MM.1S (cell line): ENCODE results near the gene CER1.
A peak's percentile ranks its signal among the peaks of the same experiment; 100 is the strongest.

Experiments
- DNase-seq: peaks from one replicate; pipeline ENCODE4 v3.0.0-alpha.2; 2015
- H2AFZ ChIP-seq: fragments of 300-600 bp; sonication (generic); 2 replicates; pipeline ENCODE4 v1.6.0; 2016; ENCODE audit warnings: antibody characterized with exemption, low read length
- H3F3A ChIP-seq: fragments of 300-600 bp; sonication (generic); 2 replicates; pipeline ENCODE4 v1.6.1; 2016; ENCODE audit warnings: mild to moderate bottlenecking, antibody characterized with exemption, low read length, moderate library complexity, mixed read lengths; ENCODE audit not compliant: insufficient read depth
- H3K27ac ChIP-seq: fragments of 300-600 bp; sonication (generic); 2 replicates; pipeline ENCODE4 v1.5.1; 2016; ENCODE audit warnings: mild to moderate bottlenecking, low read length
- H3K27me3 ChIP-seq: fragments of 300-600 bp; sonication (generic); replicated peaks from 2 replicates; pipeline ENCODE4 v1.6.0; 2016; ENCODE audit warnings: low read length; ENCODE audit not compliant: insufficient read depth
- H3K36me3 ChIP-seq: fragments of 300-600 bp; sonication (generic); replicated peaks from 2 replicates; pipeline ENCODE4 v1.6.1; 2016; ENCODE audit warnings: mild to moderate bottlenecking, low read length, mixed read lengths; ENCODE audit not compliant: insufficient read depth
- H3K4me1 ChIP-seq: fragments of 300-600 bp; sonication (generic); 2 replicates; pipeline ENCODE4 v1.6.1; 2016; ENCODE audit warnings: low read length, mixed read lengths
- H3K4me2 ChIP-seq: fragments of 300-600 bp; sonication (generic); 2 replicates; pipeline ENCODE4 v1.6.0; 2016; ENCODE audit warnings: low read depth, low read length
- H3K4me3 ChIP-seq: fragments of 300-600 bp; sonication (generic); 2 replicates; pipeline ENCODE4 v1.5.1; 2016; ENCODE audit warnings: low read length, mixed read lengths
- H3K79me2 ChIP-seq: fragments of 300-600 bp; sonication (generic); 2 replicates; pipeline ENCODE4 v1.6.1; 2016; ENCODE audit warnings: mixed run types, low read length, mixed read lengths
- H3K9ac ChIP-seq: fragments of 300-600 bp; sonication (generic); 2 replicates; pipeline ENCODE4 v1.6.1; 2016; ENCODE audit warnings: low read length, mixed read lengths
- H3K9me2 ChIP-seq: fragments of 300-600 bp; sonication (generic); replicated peaks from 2 replicates; pipeline ENCODE4 v1.6.1; 2016; ENCODE audit warnings: mild to moderate bottlenecking, low read length, mixed read lengths; ENCODE audit not compliant: insufficient read depth
- H3K9me3 ChIP-seq: fragments of 300-600 bp; sonication (generic); replicated peaks from 2 replicates; pipeline ENCODE4 v1.6.1; 2016; ENCODE audit warnings: mild to moderate bottlenecking, low read length, mixed read lengths; ENCODE audit not compliant: insufficient read depth
- H4K20me1 ChIP-seq: fragments of 300-600 bp; sonication (generic); 2 replicates; pipeline ENCODE4 v1.6.1; 2016; ENCODE audit warnings: mild to moderate bottlenecking, low read length, moderate library complexity, mixed read lengths; ENCODE audit not compliant: insufficient read depth
- CTCF ChIP-seq: fragments of 300-600 bp; sonication (generic); IDR thresholded peaks from 2 replicates; pipeline ENCODE4 v1.5.1; 2016; ENCODE audit warnings: antibody characterized with exemption, low read length, mixed read lengths
- EZH2 ChIP-seq: fragments of 300-600 bp; sonication (generic); optimal IDR thresholded peaks from 2 replicates; pipeline ENCODE3; 2017; ENCODE audit warnings: low read depth, mild to moderate bottlenecking, antibody characterized with exemption, low read length, mixed read lengths
- EZH2phosphoT487 ChIP-seq: fragments of 300-600 bp; sonication (generic); IDR thresholded peaks from 2 replicates; pipeline ENCODE4 v1.6.1; 2018; ENCODE audit warnings: antibody characterized with exemption, low read length

Gene CER1

GRCh38 chr9:14768405-14769229 is 46.1 kb upstream of the CER1 start:
- no peak overlapping the region for H3K27ac ChIP-seq

GRCh38 chr9:14766299-14766698 is 43.8 kb upstream of the CER1 start:
- H3K4me2 ChIP-seq, result no peak overlapping the region
- H3K27me3 ChIP-seq, result no peaks in the 10 kb centered on the region
- no peak overlapping the region for H3K4me3 ChIP-seq
- no peak overlapping the region for H3K27ac ChIP-seq
- TF ChIP-seq CTCF (no peak), EZH2phosphoT487 (no peak), EZH2 (no peak)
- no peaks in the 10 kb centered on the region for H3K36me3 ChIP-seq
- H4K20me1 ChIP-seq, result no peaks in the 10 kb centered on the region
- no peaks in the 10 kb centered on the region for H3F3A ChIP-seq
- no peak for DNase-seq
- no peak overlapping the region for H3K9ac ChIP-seq
- no peaks in the 10 kb centered on the region for H3K79me2 ChIP-seq
- no peaks in the 10 kb centered on the region for H3K9me3 ChIP-seq
- H3K9me2 ChIP-seq, result no peaks in the 10 kb centered on the region
- no peak overlapping the region for H2AFZ ChIP-seq
- no peaks in the 10 kb centered on the region for H3K4me1 ChIP-seq

More at GRCh38 chr9:14768405-14769229, 46.1 kb upstream of the CER1 start:
- Histone ChIP-seq H3F3A (no peaks in the 10 kb centered on the region), H3K9ac (no peak overlapping the region), H4K20me1 (no peaks in the 10 kb centered on the region), H3K9me3 (no peaks in the 10 kb centered on the region), H3K36me3 (no peaks in the 10 kb centered on the region), H3K9me2 (no peaks in the 10 kb centered on the region), H3K4me3 (no peak overlapping the region), H3K27me3 (no peaks in the 10 kb centered on the region), H3K79me2 (no peaks in the 10 kb centered on the region), H3K4me1 (no peaks in the 10 kb centered on the region), H2AFZ (no peak overlapping the region), H3K4me2 (0 out of 2 replicates have a peak overlapping the region, but pooled peaks have one; percentile 32)
- TF ChIP-seq EZH2, result no peak
- peak; percentile 56 for TF ChIP-seq CTCF
- TF ChIP-seq EZH2phosphoT487, result no peak
- peak; percentile 21 for DNase-seq

GRCh38 chr9:14761584-14761983 is 39.1 kb upstream of the CER1 start:
- Histone ChIP-seq H4K20me1 (no peaks in the 10 kb centered on the region), H3K4me1 (no peaks in the 10 kb centered on the region), H3K27me3 (no peaks in the 10 kb centered on the region), H2AFZ (no peak overlapping the region), H3K4me2 (no peak overlapping the region), H3K36me3 (no peaks in the 10 kb centered on the region), H3F3A (no peaks in the 10 kb centered on the region), H3K9me2 (no peaks in the 10 kb centered on the region), H3K4me3 (no peak overlapping the region), H3K9me3 (no peaks in the 10 kb centered on the region), H3K27ac (no peak overlapping the region), H3K9ac (no peak overlapping the region), H3K79me2 (no peaks in the 10 kb centered on the region)
- no peak for DNase-seq
- TF ChIP-seq EZH2phosphoT487 (no peak), CTCF (no peak)
